NOMO-1 (cell line): ENCODE measurements around the gene LNP1.
A peak's percentile ranks its signal among the peaks of the same experiment; 100 is the strongest.
"Not testable (repeated sequence)": the region's sequence is repeated elsewhere in the genome, so short reads cannot be mapped to it uniquely, and the experiment has no call there.

Source experiments
- DNase-seq, 2 experiments: peaks; one replicate each; lab custom pipeline; 2025; ENCODE audit not compliant: unreplicated experiment in 2 of 2; lab: John Stamatoyannopoulos, UW

LNP1 gene

GRCh38 chr3:100471444-100471843, 70.1 kb downstream of the LNP1 start:
- DNase-seq: no peak

- not testable (repeated sequence) for DNase-seq
Observed at GRCh38 chr3:100477851-100478360, 76.6 kb downstream of the LNP1 start.

GRCh38 chr3:100478521-100478920, 77.2 kb downstream of the LNP1 start:
- DNase-seq: not testable (repeated sequence)

GRCh38 chr3:100480081-100480480, 78.7 kb downstream of the LNP1 start:
- no peak for DNase-seq

GRCh38 chr3:100482176-100482575, 80.8 kb downstream of the LNP1 start:
- DNase-seq: no peak

- no peak for DNase-seq
Observed at GRCh38 chr3:100483529-100483928, 82.2 kb downstream of the LNP1 start.

- DNase-seq: no peak
Observed at GRCh38 chr3:100486808-100487207, 85.5 kb downstream of the LNP1 start.

- no peak for DNase-seq
Observed at GRCh38 chr3:100489118-100489517, 87.8 kb downstream of the LNP1 start.

- DNase-seq: peak; percentile 68 to 81
Observed at GRCh38 chr3:100492059-100493006, 91.0 kb downstream of the LNP1 start, which contains the start of gene TMEM45A. TSS of gene TMEM45A (plus strand) at chr3:100492619. CDS start at chr3:100555212, 62,593 bp downstream.

- peak in 1 of 2 experiments; percentile 50 for DNase-seq
Observed at GRCh38 chr3:100496711-100497261, 95.4 kb downstream of the LNP1 start.

- DNase-seq: no peak
Observed at GRCh38 chr3:100499651-100500050, 98.3 kb downstream of the LNP1 start.

GRCh38 chr3:100500320-100500880, 99.1 kb downstream of the LNP1 start:
- DNase-seq: no peak

- peak in 1 of 2 experiments; percentile 20 for DNase-seq
Observed at GRCh38 chr3:100503448-100503847, 102.1 kb downstream of the LNP1 start.
